Erythroblast (primary cell): ENCODE measurements around the gene PSMG1.

ENCODE experiments used
- GATA1 ChIP-seq: IDR thresholded peaks from 2 replicates; pipeline ENCODE4 v1.6.1; 2011; ENCODE audit warnings: low read depth, mild to moderate bottlenecking, control low read depth, low read length, moderate library complexity
- POLR2A ChIP-seq: IDR thresholded peaks from 2 replicates; pipeline ENCODE4 v1.6.1; 2011; ENCODE audit warnings: mild to moderate bottlenecking, low read length

DNA sequence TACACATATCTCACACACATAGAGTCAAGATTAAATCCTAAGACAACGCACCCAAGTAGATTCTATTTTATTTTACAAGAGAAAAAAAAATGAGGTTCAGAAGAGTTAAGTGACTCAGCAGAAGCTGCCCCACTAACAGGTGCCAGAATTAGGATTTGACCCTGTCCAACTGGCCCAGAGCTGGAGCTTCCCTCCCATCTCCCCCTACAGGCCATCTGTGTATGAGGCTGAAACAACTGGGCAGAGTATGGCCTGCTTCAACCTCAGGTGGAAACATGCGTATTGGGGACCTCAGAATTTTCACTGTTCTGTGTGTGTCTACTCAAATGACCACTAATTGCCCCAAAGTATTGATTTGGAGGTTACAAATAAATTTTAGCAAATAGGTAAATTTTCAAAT lies 29.9 kb downstream of the PSMG1 start:
- TF ChIP-seq POLR2A (no peak), GATA1 (no peak)
